Esophagus muscularis mucosa (tissue), 4 donors: ENCODE data around the gene PCDHGC4.

ENCODE experiments used
- EP300 ChIP-seq: sonication (generic); formaldehyde crosslinking; IDR thresholded peaks from one replicate; pipeline ENCODE4 v1.6.1; 2017; ENCODE audit warnings: antibody characterized with exemption
- POLR2A ChIP-seq: fragments of 450-650 bp; IDR thresholded peaks from one replicate; pipeline ENCODE4 v1.6.1; 2017; ENCODE audit warnings: antibody characterized with exemption, moderate library complexity, mild to moderate bottlenecking, low read depth
- TF ChIP-seq, protein P1 (sequence below), 3 experiments: fragments of 200-600 bp in 2 of 3; fragments of 450-650 bp in 1 of 3; sonication (generic) in 2 of 3; IDR thresholded peaks; one replicate each; pipeline ENCODE4 v1.5.1; 2017 to 2019; ENCODE audit warnings: antibody characterized with exemption in 3 of 3, mild to moderate bottlenecking in 2 of 3, moderate library complexity in 1 of 3

- TF ChIP-seq, protein P1, sequence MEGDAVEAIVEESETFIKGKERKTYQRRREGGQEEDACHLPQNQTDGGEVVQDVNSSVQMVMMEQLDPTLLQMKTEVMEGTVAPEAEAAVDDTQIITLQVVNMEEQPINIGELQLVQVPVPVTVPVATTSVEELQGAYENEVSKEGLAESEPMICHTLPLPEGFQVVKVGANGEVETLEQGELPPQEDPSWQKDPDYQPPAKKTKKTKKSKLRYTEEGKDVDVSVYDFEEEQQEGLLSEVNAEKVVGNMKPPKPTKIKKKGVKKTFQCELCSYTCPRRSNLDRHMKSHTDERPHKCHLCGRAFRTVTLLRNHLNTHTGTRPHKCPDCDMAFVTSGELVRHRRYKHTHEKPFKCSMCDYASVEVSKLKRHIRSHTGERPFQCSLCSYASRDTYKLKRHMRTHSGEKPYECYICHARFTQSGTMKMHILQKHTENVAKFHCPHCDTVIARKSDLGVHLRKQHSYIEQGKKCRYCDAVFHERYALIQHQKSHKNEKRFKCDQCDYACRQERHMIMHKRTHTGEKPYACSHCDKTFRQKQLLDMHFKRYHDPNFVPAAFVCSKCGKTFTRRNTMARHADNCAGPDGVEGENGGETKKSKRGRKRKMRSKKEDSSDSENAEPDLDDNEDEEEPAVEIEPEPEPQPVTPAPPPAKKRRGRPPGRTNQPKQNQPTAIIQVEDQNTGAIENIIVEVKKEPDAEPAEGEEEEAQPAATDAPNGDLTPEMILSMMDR (IDR thresholded peaks at IDR 0.05), result no peak
- no peak for TF ChIP-seq POLR2A
- no peak for TF ChIP-seq EP300
Observed at GRCh38 chr5:141512911-141513626, 28.2 kb downstream of the PCDHGC4 start.
